Nephron (organoid): ENCODE measurements around the gene RHBDD2.
A peak's percentile ranks its signal among the peaks of the same experiment; 100 is the strongest.

Experiments
- H3K27ac Mint-ChIP-seq, 3 experiments: 2 replicates each; pipeline ENCODE4 v1.8.0; 2020; ENCODE audit warnings: mixed read lengths in 3 of 3, mild to moderate bottlenecking in 2 of 3, moderate library complexity in 1 of 3
- H3K27me3 Mint-ChIP-seq: 2 replicates; pipeline ENCODE4 v1.8.0; 2021; ENCODE audit warnings: low read depth, mild to moderate bottlenecking, moderate library complexity, mixed read lengths
- H3K36me3 Mint-ChIP-seq: 2 replicates; pipeline ENCODE4 v1.8.0; 2020; ENCODE audit warnings: low read depth, mixed read lengths
- H3K4me1 Mint-ChIP-seq: 2 replicates; pipeline ENCODE4 v1.8.0; 2020; ENCODE audit warnings: mixed read lengths
- H3K4me3 Mint-ChIP-seq, 3 experiments: 2 replicates each; pipeline ENCODE4 v1.8.0; 2020; ENCODE audit warnings: mild to moderate bottlenecking in 3 of 3, mixed read lengths in 3 of 3, moderate library complexity in 2 of 3
- H3K9me3 Mint-ChIP-seq: 2 replicates; pipeline ENCODE4 v1.8.0; 2020; ENCODE audit warnings: mixed read lengths
- CTCF ChIP-seq, 3 experiments: fragments of 200-600 bp; sonication (generic); IDR thresholded peaks; one replicate each; pipeline ENCODE4 v1.5.0; 2021; ENCODE audit warnings: antibody characterized with exemption in 3 of 3; ENCODE audit not compliant: unreplicated experiment in 3 of 3

The RHBDD2 gene

GRCh38 chr7:75884476-75884875 is 5.6 kb downstream of the RHBDD2 start:
- Mint-ChIP-seq H3K27me3 (no peaks in the 10 kb centered on the region), H3K4me1 (peaks cover 20% of the 10 kb centered on the region), H3K9me3 (no peaks in the 10 kb centered on the region), H3K36me3 (peaks cover 63% of the 10 kb centered on the region), H3K4me3 (no peak overlapping the region), H3K27ac (no peak overlapping the region)
- TF ChIP-seq CTCF (IDR thresholded peaks at IDR 0.05; ENCODE audit: unreplicated experiment in 3 of 3), result no peak

GRCh38 chr7:75885036-75885435 is 6.2 kb downstream of the RHBDD2 start:
- H3K4me3 Mint-ChIP-seq, result no peak overlapping the region
- no peaks in the 10 kb centered on the region for H3K27me3 Mint-ChIP-seq
- H3K27ac Mint-ChIP-seq, result no peak overlapping the region
- no peaks in the 10 kb centered on the region for H3K9me3 Mint-ChIP-seq
- TF ChIP-seq CTCF (IDR thresholded peaks at IDR 0.05; ENCODE audit: unreplicated experiment in 3 of 3), result no peak
- peaks cover 63% of the 10 kb centered on the region for H3K36me3 Mint-ChIP-seq
- H3K4me1 Mint-ChIP-seq, result peaks cover 15% of the 10 kb centered on the region

GRCh38 chr7:75887669-75888369 is 9.0 kb downstream of the RHBDD2 start:
- peaks cover 6% of the 10 kb centered on the region for H3K4me1 Mint-ChIP-seq
- H3K9me3 Mint-ChIP-seq, result no peaks in the 10 kb centered on the region
- peaks cover 45% of the 10 kb centered on the region for H3K36me3 Mint-ChIP-seq
- no peak for TF ChIP-seq CTCF (IDR thresholded peaks at IDR 0.05; ENCODE audit: unreplicated experiment in 3 of 3)
- no peak overlapping the region for H3K27ac Mint-ChIP-seq
- H3K4me3 Mint-ChIP-seq, result no peak overlapping the region
- H3K27me3 Mint-ChIP-seq, result no peaks in the 10 kb centered on the region

GRCh38 chr7:75888464-75889222 is 9.8 kb downstream of the RHBDD2 start:
- H3K4me1 Mint-ChIP-seq, result peaks cover 6% of the 10 kb centered on the region
- no peak overlapping the region for H3K4me3 Mint-ChIP-seq
- H3K9me3 Mint-ChIP-seq, result no peaks in the 10 kb centered on the region
- no peaks in the 10 kb centered on the region for H3K27me3 Mint-ChIP-seq
- TF ChIP-seq CTCF (IDR thresholded peaks at IDR 0.05; ENCODE audit: unreplicated experiment in 3 of 3), result no peak
- peak overlapping the region in 1 of 3 experiments; percentile 42 for H3K27ac Mint-ChIP-seq
- peaks cover 38% of the 10 kb centered on the region for H3K36me3 Mint-ChIP-seq

GRCh38 chr7:75889223-75889825 is 10.5 kb downstream of the RHBDD2 start:
- peak overlapping the region in 1 of 3 experiments; percentile 42 for H3K27ac Mint-ChIP-seq
- TF ChIP-seq CTCF (IDR thresholded peaks at IDR 0.05; ENCODE audit: unreplicated experiment in 3 of 3), result no peak

More at GRCh38 chr7:75889223-75889825, 10.5 kb downstream of the RHBDD2 start:
- Mint-ChIP-seq H3K27me3 (no peaks in the 10 kb centered on the region), H3K9me3 (no peaks in the 10 kb centered on the region), H3K4me3 (no peak overlapping the region), H3K4me1 (peaks cover 6% of the 10 kb centered on the region), H3K36me3 (peaks cover 34% of the 10 kb centered on the region)
